Effector memory CD4-positive, alpha-beta T cell (primary cell): Measurements from ENCODE around the gene ZNF276.

ENCODE experiments used
- DNase-seq, 3 donors: peaks; one replicate each; pipeline ENCODE4 v3.0.0-alpha.2; 2020
- H3K27ac ChIP-seq: 2 replicates; pipeline ENCODE4 v1.7.0; 2013; ENCODE audit warnings: mild to moderate bottlenecking, low read length, moderate library complexity; ENCODE audit not compliant: insufficient read depth, poor library complexity, severe bottlenecking
- H3K27me3 ChIP-seq: replicated peaks from 2 replicates; pipeline ENCODE4 v1.7.0; 2013; ENCODE audit warnings: mild to moderate bottlenecking, low read length; ENCODE audit not compliant: insufficient read depth, control insufficient read depth, poor library complexity, severe bottlenecking
- H3K36me3 ChIP-seq: 2 replicates; pipeline ENCODE4 v1.7.0; 2013; ENCODE audit warnings: mild to moderate bottlenecking, low read length, moderate library complexity; ENCODE audit not compliant: control insufficient read depth, insufficient read depth
- H3K4me1 ChIP-seq: 2 replicates; pipeline ENCODE4 v1.7.0; 2013; ENCODE audit warnings: low read length, mild to moderate bottlenecking; ENCODE audit not compliant: control insufficient read depth, insufficient read depth, poor library complexity, severe bottlenecking
- H3K4me3 ChIP-seq: 2 replicates; pipeline ENCODE4 v1.7.0; 2013; ENCODE audit warnings: low read length, low read depth, mild to moderate bottlenecking; ENCODE audit not compliant: insufficient read depth, poor library complexity, severe bottlenecking
- H3K9me3 ChIP-seq: 2 replicates; pipeline ENCODE4 v1.7.0; 2013; ENCODE audit warnings: mild to moderate bottlenecking, low read length, moderate library complexity; ENCODE audit not compliant: control insufficient read depth

ZNF276 gene

DNA sequence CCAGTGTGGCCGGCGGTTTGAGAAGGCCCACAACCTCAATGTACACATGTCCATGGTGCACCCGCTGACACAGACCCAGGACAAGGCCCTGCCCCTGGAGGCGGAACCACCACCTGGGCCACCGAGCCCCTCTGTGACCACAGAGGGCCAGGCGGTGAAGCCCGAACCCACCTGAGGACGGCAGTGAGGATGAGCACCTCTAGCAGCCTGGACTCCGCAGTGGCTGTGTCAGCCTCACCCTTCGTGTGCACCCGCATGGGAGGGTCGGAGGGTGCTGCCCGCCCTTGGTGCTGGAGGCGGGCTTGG, 16.7 kb downstream of the ZNF276 start:
- Histone ChIP-seq H3K27ac (no peak overlapping the region), H3K4me3 (no peak overlapping the region), H3K27me3 (no peaks in the 10 kb centered on the region), H3K9me3 (no peaks in the 10 kb centered on the region), H3K36me3 (peaks cover 60% of the 10 kb centered on the region), H3K4me1 (peaks cover 31% of the 10 kb centered on the region)
- DNase-seq: no peak

DNA sequence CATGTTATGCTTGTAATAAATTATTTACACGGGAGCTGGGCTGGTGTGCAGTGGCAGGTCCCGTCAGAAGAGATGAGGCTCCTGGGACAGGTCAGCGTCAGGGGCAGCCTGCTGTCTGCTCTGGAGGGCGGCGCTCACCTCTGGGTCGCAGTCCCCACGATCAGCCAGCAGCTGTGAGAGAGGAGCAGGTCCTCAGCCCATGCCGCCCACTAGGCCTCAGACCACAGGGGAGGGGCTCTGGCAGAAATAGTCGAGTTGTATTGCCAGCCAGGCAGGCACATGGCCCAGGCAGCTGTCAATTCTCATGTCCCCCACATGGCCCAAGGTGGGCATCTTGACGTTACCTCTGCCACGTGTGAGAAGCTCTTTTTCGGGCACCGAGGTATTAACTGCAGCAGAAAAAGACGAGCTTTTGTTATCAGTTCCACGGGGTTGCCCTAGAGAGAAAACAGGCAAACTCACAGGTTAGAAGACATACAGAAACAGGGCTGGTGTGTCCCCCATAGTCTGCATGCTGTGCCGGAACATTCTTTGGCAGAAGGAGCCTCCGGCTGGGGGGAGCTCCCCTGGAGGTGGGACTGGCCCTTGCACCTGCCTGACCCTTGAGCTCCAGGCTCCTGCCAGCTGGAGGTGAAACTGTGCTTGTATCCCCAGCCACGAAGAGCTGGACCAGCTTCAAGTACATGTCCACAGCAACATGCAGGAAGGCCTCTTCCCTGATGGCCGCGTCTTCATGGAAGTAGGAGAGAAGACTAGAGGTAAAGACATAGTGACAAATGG, 17.4 kb downstream of the ZNF276 start:
- Histone ChIP-seq H3K27ac (no peak overlapping the region), H3K27me3 (no peaks in the 10 kb centered on the region), H3K4me3 (no peak overlapping the region), H3K36me3 (peaks cover 53% of the 10 kb centered on the region), H3K4me1 (peaks cover 31% of the 10 kb centered on the region), H3K9me3 (no peaks in the 10 kb centered on the region)
- DNase-seq: no peak

GRCh38 chr16:89739383-89739782, 18.0 kb downstream of the ZNF276 start:
- no peak for DNase-seq
- Histone ChIP-seq H3K36me3 (peaks cover 46% of the 10 kb centered on the region), H3K4me3 (no peak overlapping the region)

GRCh38 chr16:89741342-89742014, 20.1 kb downstream of the ZNF276 start:
- no peak for DNase-seq
- Histone ChIP-seq H3K27ac (no peak overlapping the region), H3K9me3 (no peaks in the 10 kb centered on the region), H3K27me3 (no peaks in the 10 kb centered on the region), H3K4me1 (peaks cover 19% of the 10 kb centered on the region), H3K36me3 (peaks cover 32% of the 10 kb centered on the region), H3K4me3 (no peak overlapping the region)

More at GRCh38 chr16:89739383-89739782, 18.0 kb downstream of the ZNF276 start:
- H3K4me1 ChIP-seq: peaks cover 31% of the 10 kb centered on the region
- H3K27me3 ChIP-seq: no peaks in the 10 kb centered on the region
- no peak overlapping the region for H3K27ac ChIP-seq
- no peaks in the 10 kb centered on the region for H3K9me3 ChIP-seq

- H3K27ac ChIP-seq: no peak overlapping the region
- peaks cover 26% of the 10 kb centered on the region for H3K36me3 ChIP-seq
Observed at GRCh38 chr16:89742948-89743347, 21.6 kb downstream of the ZNF276 start.

DNA sequence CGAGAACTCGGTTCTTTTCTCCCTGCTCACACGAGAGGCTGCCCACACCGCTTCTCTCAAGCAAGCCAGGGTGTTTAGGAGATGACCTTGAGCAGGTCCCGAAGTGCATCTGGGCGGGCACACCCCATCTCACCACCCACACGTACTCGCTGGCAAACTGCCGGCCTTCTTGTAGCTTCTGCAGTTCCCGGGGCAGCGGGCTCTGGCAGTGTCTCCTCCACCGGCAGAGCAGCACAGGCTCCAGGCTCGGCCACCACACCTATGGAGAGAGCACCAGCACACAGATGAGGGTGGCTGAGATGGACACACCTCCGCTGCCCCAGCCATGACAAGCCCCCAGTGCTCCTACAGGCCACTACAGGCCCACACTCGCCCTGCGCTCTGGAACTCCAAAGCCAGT, 23.5 kb downstream of the ZNF276 start:
- no peak overlapping the region for H3K4me3 ChIP-seq
- H3K27ac ChIP-seq: no peak overlapping the region
- peaks cover 8% of the 10 kb centered on the region for H3K36me3 ChIP-seq

More at GRCh38 chr16:89742948-89743347, 21.6 kb downstream of the ZNF276 start:
- Histone ChIP-seq H3K9me3 (no peaks in the 10 kb centered on the region), H3K27me3 (no peaks in the 10 kb centered on the region), H3K4me1 (peaks cover 5% of the 10 kb centered on the region), H3K4me3 (no peak overlapping the region)
- DNase-seq: no peak

GRCh38 chr16:89746043-89746442, 24.7 kb downstream of the ZNF276 start:
- H3K36me3 ChIP-seq: peaks cover 4% of the 10 kb centered on the region
- H3K27me3 ChIP-seq: no peaks in the 10 kb centered on the region
- no peak for DNase-seq
- H3K4me1 ChIP-seq: no peaks in the 10 kb centered on the region
- H3K4me3 ChIP-seq: no peak overlapping the region
- H3K9me3 ChIP-seq: no peaks in the 10 kb centered on the region
- H3K27ac ChIP-seq: no peak overlapping the region

More for the DNA sequence above, 23.5 kb downstream of the ZNF276 start:
- no peak for DNase-seq
- no peaks in the 10 kb centered on the region for H3K4me1 ChIP-seq
- H3K27me3 ChIP-seq: no peaks in the 10 kb centered on the region
- H3K9me3 ChIP-seq: no peaks in the 10 kb centered on the region

GRCh38 chr16:89748076-89748475, 26.7 kb downstream of the ZNF276 start:
- no peaks in the 10 kb centered on the region for H3K9me3 ChIP-seq
- H3K4me3 ChIP-seq: no peak overlapping the region
- H3K27me3 ChIP-seq: no peaks in the 10 kb centered on the region
- no peak overlapping the region for H3K27ac ChIP-seq
- H3K36me3 ChIP-seq: peaks cover 4% of the 10 kb centered on the region
- H3K4me1 ChIP-seq: no peaks in the 10 kb centered on the region
- DNase-seq: no peak

GRCh38 chr16:89748921-89749320, 27.6 kb downstream of the ZNF276 start:
- no peaks in the 10 kb centered on the region for H3K27me3 ChIP-seq
- no peak for DNase-seq
- no peak overlapping the region for H3K27ac ChIP-seq
- H3K4me1 ChIP-seq: no peaks in the 10 kb centered on the region
- H3K4me3 ChIP-seq: no peak overlapping the region
- H3K36me3 ChIP-seq: peaks cover 4% of the 10 kb centered on the region
- no peaks in the 10 kb centered on the region for H3K9me3 ChIP-seq

DNA sequence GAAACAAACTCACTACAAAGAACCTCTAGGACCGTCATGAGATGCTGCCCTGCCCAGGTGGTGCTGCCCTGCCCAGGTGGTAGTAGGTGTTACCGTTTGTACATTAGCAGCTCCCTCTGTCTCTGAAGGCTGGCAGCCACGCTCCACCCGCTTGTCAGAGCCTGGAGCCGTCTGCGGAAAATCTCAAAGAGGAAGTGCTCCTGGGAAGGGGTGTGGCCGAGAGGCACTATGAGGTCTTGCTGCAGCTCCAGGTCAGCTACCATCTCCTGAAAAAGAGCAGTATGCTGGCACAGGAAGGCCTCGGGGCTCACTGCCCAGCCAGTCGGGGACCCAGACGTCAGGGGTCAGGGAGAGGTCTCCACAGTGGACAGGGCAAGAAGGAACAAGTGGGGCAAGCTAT, 28.3 kb downstream of the ZNF276 start:
- no peaks in the 10 kb centered on the region for H3K4me1 ChIP-seq
- DNase-seq: no peak
- H3K36me3 ChIP-seq: peaks cover 4% of the 10 kb centered on the region
- H3K27ac ChIP-seq: no peak overlapping the region
- no peak overlapping the region for H3K4me3 ChIP-seq
- no peaks in the 10 kb centered on the region for H3K9me3 ChIP-seq
- no peaks in the 10 kb centered on the region for H3K27me3 ChIP-seq
